ENCODE data around the gene DMC1.

Gene DMC1

DNA sequence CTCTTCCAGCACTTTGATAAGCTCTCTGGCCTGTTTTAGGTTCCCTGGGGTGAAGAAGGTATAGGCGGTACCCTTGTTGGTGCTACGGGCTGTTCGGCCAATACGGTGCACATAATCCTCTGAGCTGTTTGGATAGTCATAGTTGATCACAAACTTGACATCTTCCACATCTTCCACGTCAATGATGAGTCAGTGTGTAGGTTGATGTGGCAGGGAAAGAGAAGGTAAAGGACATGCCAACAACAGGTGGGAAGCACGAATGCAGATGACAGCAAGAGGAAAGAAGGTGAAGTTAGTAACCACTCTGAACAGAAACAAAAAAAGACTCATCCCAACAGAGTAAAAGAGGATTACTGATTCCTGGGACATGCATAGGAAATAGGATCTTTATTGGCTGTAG, 82.0 kb downstream of the DMC1 start:
- H4K20me1 ChIP-seq = peaks cover 96% of the 10 kb centered on the region
- H3K4me3 ChIP-seq = no peak overlapping the region
- H3K36me3 ChIP-seq = peaks cover 99% of the 10 kb centered on the region
- H3K27me3 ChIP-seq = no peaks in the 10 kb centered on the region
- no peak for TF ChIP-seq Cebpa-rat (IDR thresholded peaks at IDR 0.05)
- no peaks in the 10 kb centered on the region for H3K4me1 ChIP-seq
- no peak overlapping the region for H3K9ac ChIP-seq
- H3K4me2 ChIP-seq = no peak overlapping the region
- H3K27ac ChIP-seq = no peak overlapping the region
- H3K9me3 ChIP-seq = no peaks in the 10 kb centered on the region

DNA sequence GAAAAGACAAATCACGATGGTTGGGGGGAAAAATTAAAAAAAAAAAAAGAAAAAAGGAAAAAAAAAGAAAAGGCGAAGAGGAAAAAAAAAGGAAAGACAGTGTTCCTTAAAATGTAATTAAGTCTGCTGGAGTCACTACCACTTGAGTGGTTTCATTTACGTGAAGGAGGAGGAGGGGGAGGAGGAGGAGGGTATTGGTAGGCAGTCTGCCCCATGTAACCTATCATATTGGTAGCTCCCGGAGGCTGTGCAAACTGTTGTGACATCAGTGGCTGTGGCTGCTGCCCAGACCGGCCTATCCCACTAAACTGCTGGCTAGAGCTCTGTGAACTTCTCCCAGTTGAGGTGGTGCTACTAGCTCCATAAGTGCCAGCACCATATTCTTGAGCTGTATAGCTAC, 84.2 kb downstream of the DMC1 start:
- no peak for TF ChIP-seq Cebpa-rat (IDR thresholded peaks at IDR 0.05)
- no peaks in the 10 kb centered on the region for H3K27me3 ChIP-seq
- H4K20me1 ChIP-seq = peaks cover 96% of the 10 kb centered on the region
- no peak overlapping the region for H3K4me2 ChIP-seq
- H3K9ac ChIP-seq = no peak overlapping the region
- no peaks in the 10 kb centered on the region for H3K9me3 ChIP-seq
- H3K4me1 ChIP-seq = no peaks in the 10 kb centered on the region
- peaks cover 98% of the 10 kb centered on the region for H3K36me3 ChIP-seq
- no peak overlapping the region for H3K27ac ChIP-seq
- H3K4me3 ChIP-seq = no peak overlapping the region

DNA sequence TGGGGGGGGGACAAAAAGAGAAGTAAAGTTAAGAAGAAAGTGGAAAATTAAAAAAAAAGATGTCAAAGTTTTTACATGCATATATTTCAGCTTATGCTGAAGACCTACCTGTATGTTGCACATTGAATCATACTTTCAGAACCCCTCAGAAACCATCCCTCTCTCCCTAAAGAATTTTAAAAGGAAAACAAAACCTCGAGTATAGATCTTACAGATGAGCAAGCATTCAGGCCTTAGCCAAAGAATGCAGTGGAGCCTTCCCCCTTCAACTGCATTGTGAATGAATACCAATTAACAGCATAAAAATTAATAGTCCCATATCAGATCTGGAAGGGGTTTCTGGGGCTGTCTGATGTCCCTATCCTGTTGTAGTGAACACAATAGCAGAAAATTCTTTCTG, 85.7 kb downstream of the DMC1 start:
- H3K4me2 ChIP-seq = no peak overlapping the region
- no peaks in the 10 kb centered on the region for H3K27me3 ChIP-seq
- peaks cover 96% of the 10 kb centered on the region for H3K36me3 ChIP-seq
- no peak overlapping the region for H3K4me3 ChIP-seq
- no peak overlapping the region for H3K27ac ChIP-seq
- TF ChIP-seq Cebpa-rat (IDR thresholded peaks at IDR 0.05) = no peak
- peaks cover 7% of the 10 kb centered on the region for H3K4me1 ChIP-seq
- no peak overlapping the region for H3K9ac ChIP-seq
- no peaks in the 10 kb centered on the region for H3K9me3 ChIP-seq
- H4K20me1 ChIP-seq = peaks cover 85% of the 10 kb centered on the region

DNA sequence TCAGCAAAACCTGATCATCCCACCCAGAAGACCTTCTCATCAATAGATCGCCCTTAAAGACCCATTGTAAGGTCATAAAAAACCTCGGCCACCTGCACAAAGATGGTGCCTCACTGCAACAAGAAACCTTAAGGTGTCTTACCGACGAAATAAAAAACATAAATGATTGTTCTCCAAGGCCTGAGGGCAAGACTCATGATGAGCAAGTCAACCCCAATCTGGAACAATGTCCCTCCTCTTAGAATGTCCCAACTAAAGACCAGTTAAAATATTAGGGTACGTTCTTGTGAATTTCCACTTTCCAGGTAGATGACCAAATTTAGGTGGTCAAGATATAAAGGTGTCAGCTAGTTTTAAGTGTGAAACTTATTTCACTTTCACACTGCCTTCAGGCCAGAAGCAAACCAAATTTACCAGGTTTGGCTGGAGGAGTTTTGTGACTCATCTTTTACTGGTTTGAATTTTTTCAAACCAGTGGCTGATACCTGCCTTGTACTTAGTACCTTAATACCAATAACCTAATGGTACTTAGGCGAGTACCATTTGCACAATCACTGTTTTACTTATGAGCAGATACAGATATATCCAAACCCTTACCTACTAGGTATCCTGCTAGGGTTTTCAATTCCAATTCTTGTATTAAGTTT, 87.2 kb downstream of the DMC1 start:
- Histone ChIP-seq H3K4me2 (no peak overlapping the region), H3K36me3 (peaks cover 81% of the 10 kb centered on the region), H3K27me3 (no peaks in the 10 kb centered on the region), H4K20me1 (peaks cover 71% of the 10 kb centered on the region), H3K4me3 (no peak overlapping the region), H3K9ac (no peak overlapping the region), H3K4me1 (peaks cover 14% of the 10 kb centered on the region), H3K9me3 (no peaks in the 10 kb centered on the region), H3K27ac (no peak overlapping the region)
- no peak for TF ChIP-seq Cebpa-rat (IDR thresholded peaks at IDR 0.05)

DNA sequence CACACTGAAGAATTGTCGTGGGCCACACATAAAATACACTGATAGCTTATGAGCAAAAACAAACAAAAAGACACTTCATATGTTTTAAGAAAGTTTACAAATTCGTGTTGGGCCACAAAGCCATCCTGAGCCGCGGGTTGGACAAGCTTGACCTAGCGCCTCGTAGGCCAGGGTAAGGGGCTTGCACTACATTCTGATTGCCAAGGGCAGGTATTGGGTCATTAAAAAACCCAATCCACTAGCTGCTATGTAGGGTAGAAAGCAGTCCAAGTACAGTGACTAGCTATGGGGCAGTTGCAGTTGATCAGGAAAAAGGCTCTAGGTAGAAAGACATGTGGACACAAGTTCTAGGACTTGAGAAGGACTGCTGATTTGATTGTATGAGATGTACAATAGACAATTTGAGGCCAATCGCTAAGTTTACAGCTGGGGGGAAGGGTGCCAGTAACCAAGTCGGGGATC, 88.1 kb downstream of the DMC1 start:
- no peaks in the 10 kb centered on the region for H3K9me3 ChIP-seq
- H4K20me1 ChIP-seq = peaks cover 62% of the 10 kb centered on the region
- no peak for TF ChIP-seq Cebpa-rat (IDR thresholded peaks at IDR 0.05)
- no peak overlapping the region for H3K4me3 ChIP-seq
- H3K36me3 ChIP-seq = peaks cover 73% of the 10 kb centered on the region
- peaks cover 14% of the 10 kb centered on the region for H3K4me1 ChIP-seq
- no peak overlapping the region for H3K27ac ChIP-seq
- no peaks in the 10 kb centered on the region for H3K27me3 ChIP-seq
- H3K4me2 ChIP-seq = no peak overlapping the region
- H3K9ac ChIP-seq = no peak overlapping the region

DNA sequence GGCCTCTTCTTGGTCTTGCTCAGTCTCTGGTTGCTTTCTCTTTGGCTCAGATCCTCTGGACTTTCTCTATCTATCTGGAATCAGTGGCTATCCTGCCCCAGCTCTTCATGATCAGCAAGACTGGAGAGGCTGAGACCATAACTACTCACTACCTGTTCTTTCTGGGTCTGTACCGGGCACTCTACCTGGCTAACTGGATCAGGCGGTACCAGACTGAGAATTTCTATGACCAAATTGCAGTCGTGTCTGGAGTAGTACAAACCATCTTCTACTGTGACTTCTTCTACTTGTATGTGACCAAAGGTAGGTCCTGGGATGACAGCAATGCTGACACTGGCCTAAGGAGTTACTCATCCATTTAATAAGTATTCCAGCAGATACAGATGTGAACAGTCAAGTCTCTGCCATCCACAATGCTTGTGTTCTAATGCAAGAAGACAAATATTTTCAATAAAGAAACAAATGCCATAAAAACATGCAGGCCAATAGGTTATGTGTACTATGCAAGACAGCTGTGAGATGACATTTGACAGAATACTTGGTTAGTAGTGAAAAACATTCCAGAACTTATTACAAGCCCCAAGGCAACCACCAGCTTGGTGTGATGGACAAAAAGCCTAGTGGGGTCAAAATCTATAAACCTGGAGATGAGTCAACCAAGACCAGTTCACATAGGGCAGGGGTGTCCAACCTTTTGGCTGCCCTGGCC, 88.7 kb downstream of the DMC1 start:
- H3K27me3 ChIP-seq = no peaks in the 10 kb centered on the region
- no peaks in the 10 kb centered on the region for H3K9me3 ChIP-seq
- peaks cover 67% of the 10 kb centered on the region for H3K36me3 ChIP-seq
- H3K4me3 ChIP-seq = no peak overlapping the region
- no peak overlapping the region for H3K4me2 ChIP-seq
- no peak for TF ChIP-seq Cebpa-rat (IDR thresholded peaks at IDR 0.05)
- no peak overlapping the region for H3K9ac ChIP-seq
- H3K27ac ChIP-seq = no peak overlapping the region
- H4K20me1 ChIP-seq = peaks cover 56% of the 10 kb centered on the region
- H3K4me1 ChIP-seq = peaks cover 14% of the 10 kb centered on the region

DNA sequence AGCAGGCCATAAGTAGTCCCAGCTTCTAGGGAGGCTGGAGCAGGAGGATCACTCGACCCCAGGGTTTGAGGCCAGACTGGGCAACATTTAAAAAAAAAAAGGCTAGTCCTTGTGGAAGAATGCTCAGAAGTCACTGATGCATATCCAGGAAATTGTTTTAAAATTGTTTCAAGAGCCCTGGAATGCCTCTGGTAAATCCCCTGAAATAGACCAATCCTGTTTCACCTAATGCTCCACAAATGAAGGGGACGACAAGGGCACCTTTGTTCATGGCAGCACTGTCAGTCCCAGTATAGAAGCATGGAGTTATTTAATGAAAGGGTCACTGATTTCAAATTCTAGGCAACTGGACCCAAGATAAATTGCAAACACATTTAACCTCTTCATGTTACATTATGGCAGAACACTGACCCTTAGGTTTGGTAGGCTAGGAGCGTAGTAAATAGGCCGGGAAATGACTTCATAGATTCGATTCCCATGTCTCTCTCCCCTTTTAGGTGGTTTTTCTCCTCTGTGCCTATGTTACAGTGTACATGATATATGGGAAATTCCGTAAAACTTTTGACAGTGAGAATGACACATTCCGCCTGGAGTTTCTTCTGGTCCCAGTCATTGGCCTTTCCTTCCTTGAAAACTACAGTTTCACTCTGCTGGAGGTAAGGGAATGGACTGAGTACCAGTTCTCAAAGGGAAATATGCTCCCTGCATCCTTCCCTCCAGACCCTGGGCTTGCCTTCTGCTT, 90.7 kb downstream of the DMC1 start:
- Histone ChIP-seq H3K27ac (no peak overlapping the region), H3K36me3 (peaks cover 47% of the 10 kb centered on the region), H3K9me3 (no peaks in the 10 kb centered on the region), H3K27me3 (no peaks in the 10 kb centered on the region), H4K20me1 (peaks cover 40% of the 10 kb centered on the region), H3K4me2 (no peak overlapping the region), H3K4me1 (peaks cover 14% of the 10 kb centered on the region), H3K9ac (no peak overlapping the region), H3K4me3 (no peak overlapping the region)
- TF ChIP-seq Cebpa-rat (IDR thresholded peaks at IDR 0.05) = no peak

DNA sequence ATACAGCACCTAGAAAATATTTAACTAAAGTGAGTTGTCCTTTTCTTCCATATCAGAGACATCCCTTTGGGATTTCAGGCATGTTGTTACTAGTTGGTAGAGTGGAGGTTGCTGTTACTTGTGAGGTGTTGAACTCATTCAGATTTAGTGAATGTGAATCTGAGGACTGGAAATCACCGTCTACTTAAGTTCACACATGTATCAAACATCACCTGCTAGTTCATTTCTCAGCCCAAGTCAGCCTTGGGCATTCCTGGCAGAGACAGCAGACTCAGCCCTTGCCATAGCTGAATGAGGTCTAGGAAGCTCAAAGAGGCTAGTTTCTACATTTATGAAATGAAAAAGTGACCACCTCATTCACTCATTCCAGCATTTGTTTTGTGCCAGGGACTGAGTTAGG, 92.4 kb downstream of the DMC1 start:
- TF ChIP-seq Cebpa-rat (IDR thresholded peaks at IDR 0.05) = no peak
- H3K9ac ChIP-seq = no peak overlapping the region
- H4K20me1 ChIP-seq = peaks cover 23% of the 10 kb centered on the region
- H3K4me2 ChIP-seq = no peak overlapping the region
- H3K4me1 ChIP-seq = peaks cover 14% of the 10 kb centered on the region
- no peaks in the 10 kb centered on the region for H3K27me3 ChIP-seq
- no peak overlapping the region for H3K27ac ChIP-seq
- peaks cover 30% of the 10 kb centered on the region for H3K36me3 ChIP-seq
- H3K4me3 ChIP-seq = no peak overlapping the region
- no peaks in the 10 kb centered on the region for H3K9me3 ChIP-seq

DNA sequence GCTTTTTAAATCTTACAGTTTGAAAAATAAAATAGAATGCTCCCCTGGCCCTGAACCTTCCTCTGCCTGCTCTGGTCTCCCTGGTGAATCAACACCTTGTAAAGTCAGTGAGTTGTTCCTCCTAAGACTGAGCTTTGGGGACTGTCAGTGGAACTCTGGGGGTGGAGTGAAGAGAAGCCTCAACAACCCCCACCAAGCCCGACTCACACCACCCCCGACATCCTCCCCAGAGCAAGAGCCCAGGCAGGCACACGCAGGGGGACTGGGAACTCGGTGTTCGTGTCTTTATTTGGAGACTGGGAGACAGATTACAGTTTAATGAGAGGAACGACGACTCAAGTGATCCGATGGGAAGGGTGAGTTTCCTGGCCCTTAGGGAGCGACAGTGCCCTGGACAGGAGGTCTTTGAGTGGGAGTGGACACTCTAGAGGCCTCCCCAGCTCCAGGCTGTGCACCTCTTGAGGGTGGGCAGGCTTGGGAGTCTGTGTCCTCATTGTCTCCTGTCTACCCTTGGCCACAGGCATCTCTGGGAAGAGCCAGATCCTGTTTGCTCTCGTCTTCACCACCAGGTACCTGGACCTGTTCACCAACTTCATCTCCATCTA, 95.9 kb downstream of the DMC1 start:
- H3K36me3 ChIP-seq = no peaks in the 10 kb centered on the region

More for the DNA sequence above, 95.9 kb downstream of the DMC1 start:
- Histone ChIP-seq H3K4me2 (no peak overlapping the region), H3K4me3 (no peak overlapping the region), H4K20me1 (no peaks in the 10 kb centered on the region), H3K27ac (no peak overlapping the region), H3K27me3 (peaks cover 2% of the 10 kb centered on the region), H3K9ac (no peak overlapping the region), H3K9me3 (no peaks in the 10 kb centered on the region), H3K4me1 (peaks cover 6% of the 10 kb centered on the region)
- TF ChIP-seq Cebpa-rat (IDR thresholded peaks at IDR 0.05) = no peak
